Measurements from ENCODE around the gene FLCN.

- TF ChIP-seq CEBPB (IDR thresholded peaks at IDR 0.05) (no peak), CTCF (IDR thresholded peaks at IDR 0.05) (no peak), RNF2 (IDR thresholded peaks at IDR 0.05; ENCODE audit: borderline replicate concordance, low read depth) (no peak), MAX (IDR thresholded peaks at IDR 0.05) (no peak), CBX8 (IDR thresholded peaks at IDR 0.05) (no peak), KDM1A (IDR thresholded peaks at IDR 0.05; ENCODE audit: low read depth) (no peak)
Measured at GRCh38 chr17:17166446-17166845, 70.5 kb downstream of the FLCN start.

All from A549 (cell line).